Measurements from ENCODE around the gene BCL2L11.

Gene BCL2L11

DNA sequence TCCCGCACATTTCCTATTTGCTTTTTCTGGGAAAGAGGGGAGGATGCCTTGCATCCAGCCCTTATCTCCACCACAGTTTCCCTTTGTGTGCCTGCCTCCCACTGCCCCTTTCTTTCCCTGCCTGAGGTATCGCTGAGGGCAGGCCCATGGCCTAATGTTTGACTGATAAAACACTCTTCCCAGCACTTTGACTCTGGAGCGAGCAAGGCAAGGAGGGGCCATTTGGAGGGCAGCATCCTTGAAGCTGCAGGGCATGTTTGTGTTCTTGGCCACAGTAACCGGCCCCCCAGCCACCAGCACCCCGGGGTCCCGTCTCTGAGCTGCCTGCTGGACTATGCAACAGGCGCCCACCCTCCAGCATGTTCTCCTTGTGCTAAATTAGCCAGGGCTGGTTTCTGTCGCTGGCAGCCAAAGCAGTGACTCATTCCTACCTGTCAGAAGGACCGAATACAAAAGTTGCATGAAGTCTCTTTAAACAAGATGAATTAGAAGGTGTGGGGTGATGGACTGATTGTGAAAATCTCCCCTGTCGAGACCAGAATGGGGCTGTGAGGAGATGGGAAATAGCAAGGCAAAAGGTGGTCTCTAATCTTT lies 50.7 kb downstream of the BCL2L11 start:
- no peak for DNase-seq

GRCh38 chr2:111172666-111173065 lies 52.0 kb downstream of the BCL2L11 start:
- DNase-seq: no peak

- no peak for DNase-seq
Observed at GRCh38 chr2:111173338-111173737, 52.6 kb downstream of the BCL2L11 start.

DNA sequence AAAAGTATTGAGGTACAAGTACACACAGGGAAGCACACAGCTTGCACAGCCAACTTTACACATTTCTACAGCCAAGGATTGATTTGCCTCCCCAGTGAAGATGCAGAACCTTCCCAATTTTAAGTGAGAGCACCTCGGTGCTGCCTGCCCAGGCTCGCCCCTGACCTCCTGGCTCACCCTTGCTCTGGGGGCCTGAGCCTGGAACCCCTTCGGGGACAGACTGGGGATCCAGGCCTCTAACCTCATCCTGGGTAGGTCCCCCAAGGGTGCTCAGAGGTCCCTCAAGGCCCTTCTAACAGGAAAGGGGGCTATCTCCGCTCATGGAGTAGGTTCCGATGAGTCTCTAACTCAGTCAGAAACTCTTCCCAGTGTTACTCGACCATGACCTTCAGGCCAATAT lies 53.1 kb downstream of the BCL2L11 start:
- DNase-seq: no peak

DNA sequence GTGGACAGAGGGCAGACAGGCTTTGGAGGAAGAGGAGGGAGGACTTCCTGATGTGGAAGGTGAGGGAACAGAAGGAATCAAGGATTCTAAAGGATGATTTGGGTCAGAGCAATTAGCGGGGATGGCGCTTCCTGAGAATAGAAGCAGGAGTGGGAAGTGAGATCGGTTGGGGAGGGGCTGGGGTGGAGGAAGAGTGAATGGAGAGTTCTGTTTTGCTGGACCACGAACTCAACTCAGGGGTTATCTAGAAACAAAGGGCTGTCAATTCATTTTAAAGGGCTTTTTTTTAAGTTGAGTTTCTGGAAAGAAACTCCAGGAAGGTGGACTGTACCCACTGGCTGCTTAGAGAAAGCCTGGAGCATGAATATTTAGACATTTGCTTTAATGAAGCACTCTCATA lies 54.9 kb downstream of the BCL2L11 start:
- DNase-seq: no peak

DNA sequence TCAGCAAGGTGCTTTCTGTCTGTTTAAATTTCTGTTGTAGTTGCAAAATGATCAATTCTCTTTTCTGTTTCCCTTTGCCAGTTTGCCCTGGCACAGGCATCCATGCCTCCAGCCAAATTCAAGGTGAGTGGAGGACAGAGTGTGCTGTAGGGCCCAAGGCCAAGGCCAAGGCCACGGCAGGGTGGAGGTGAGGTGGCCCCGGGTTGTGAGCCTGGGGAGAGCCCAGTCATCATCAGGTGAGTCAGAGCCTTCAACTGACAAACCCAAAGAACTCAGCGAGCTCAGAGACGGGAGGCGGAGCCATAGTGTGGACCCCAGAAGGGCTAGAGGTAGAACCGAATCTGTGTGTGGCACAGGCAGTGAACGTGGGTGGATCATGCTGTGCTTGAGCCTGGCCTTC lies 55.7 kb downstream of the BCL2L11 start:
- DNase-seq: no peak

DNA sequence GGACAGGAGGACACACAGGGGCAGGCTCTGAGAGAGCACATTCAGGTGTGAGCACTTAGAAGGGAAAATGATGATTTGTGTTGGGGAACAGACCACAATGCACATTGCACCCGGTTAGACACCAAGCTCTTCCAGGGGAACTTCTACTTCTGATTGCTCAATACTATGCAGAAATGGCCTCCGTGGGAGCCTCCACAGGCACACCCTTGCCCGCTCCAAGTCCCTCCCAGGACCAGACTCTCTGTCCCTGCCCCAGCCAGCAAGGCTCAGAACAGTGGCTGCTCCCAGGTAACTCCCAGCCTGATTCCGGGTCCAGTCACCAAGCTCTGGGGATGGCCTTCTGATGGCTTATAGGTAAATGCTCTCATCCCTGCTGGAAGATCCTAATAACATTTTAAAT lies 56.2 kb downstream of the BCL2L11 start:
- no peak for DNase-seq

DNA sequence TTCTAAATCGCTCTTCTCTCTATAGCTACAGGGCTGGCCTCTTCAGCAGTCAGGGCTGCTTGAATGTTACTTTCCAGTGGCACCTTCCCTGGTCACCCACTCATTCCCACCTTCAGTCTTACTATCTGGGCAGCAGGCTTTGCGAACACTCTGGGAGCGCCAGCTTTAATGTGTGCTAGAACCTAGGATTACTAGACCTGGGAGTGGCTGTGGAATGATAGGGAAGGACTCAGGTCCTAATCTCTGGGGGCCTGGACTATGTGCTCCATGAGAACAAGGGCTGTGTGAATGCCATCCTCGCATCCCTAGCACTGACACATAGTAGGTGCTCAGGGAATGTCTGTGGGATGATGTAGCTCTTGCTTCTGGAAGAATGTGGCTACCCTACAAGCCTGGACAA lies 57.6 kb downstream of the BCL2L11 start:
- DNase-seq: no peak

DNA sequence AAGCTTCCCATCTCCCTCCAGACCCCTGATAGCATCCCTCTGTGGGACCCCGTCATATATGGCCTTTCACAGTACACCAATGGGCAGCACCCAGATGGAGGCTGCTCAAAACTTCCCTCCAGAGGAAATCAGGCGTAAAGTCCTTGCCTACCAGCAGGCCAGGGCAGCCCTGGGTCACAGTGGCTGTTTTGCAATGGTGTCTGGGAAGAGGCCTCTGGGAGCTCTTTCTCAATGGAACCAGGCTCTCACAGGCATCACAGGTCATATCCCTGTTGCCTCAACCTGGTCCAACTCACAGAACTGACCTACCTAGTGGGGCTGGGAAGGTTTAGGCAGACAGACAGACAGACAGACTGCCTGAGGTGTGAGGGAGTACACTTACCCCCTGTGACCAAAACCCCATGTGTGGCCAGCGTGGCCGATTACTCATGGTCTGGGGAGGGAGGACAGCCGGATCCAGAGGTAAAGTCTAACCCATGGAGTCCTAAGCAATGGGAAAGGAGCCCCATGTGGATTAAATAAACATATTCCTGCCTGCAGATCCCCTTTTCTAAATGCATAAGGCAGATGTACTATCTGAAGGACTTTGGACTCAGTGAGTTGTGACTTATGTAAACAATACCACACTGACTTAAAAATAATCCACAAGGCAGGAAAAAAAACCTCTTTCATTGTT lies 58.2 kb downstream of the BCL2L11 start:
- DNase-seq: no peak

DNA sequence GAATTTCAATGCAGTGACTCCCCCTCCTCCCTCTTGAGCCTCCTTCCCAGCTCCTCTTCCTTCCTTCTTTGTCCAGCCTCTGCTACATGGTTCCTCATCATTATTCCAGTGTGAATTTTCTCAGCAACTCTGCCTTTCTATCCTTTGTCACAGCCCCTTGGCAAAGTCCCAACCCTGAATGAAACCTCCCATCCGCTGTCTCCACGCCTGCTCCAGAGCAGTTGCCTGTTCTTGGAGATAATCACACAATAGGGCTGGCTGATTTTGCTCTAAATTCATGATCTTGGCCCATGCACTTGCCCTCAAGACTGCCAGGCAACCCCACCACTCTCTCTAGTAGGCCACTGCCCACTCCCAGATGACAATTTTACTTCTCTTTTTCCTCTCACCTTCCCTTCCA lies 61.4 kb downstream of the BCL2L11 start:
- DNase-seq: no peak

DNA sequence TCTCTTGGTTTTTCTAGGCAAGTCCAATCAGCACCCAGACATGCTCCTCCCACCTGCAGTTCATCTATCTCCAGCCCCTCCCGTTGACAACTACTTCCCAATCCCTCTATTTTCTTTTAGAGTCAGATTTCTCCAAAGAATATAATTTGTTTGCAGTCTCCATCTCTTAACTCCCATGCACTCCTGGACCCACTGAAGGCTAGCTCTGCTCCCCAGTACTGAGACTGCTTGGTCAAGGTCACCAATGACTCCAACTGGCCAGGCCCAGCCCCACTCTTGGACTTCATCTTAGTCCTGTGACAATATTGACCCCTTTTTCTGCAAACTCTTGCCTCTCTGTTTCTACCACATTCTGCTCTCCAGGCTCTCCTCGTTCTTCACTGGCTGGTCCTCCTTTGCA lies 62.0 kb downstream of the BCL2L11 start:
- no peak for DNase-seq

DNA sequence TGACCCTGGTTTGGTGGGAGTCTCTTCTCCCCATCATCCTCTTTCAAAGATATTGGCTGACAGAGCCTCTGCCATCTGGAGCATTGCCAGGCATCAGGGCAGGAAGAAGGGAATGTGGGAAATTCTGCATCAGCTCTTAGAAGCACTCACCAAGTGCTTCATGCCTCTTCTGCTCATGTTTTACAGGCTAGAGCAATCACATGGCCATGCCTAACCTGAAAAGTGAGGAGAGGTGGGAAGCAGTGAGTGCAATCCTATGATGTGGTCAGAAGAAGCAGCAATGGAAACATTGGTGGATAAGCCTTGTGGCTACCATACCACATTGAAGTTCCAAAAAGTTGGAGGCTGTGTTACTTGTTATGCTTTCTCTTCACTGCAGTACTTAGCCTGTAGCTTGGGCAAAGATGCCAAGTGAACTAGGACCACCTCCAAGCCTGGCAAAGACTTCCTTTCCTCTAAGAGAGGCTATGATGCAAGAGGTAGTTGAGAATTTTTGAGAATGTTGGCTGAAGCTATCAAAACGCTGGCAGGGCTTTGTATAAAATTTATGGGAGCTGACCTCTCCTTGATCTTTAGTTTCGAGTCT lies 64.1 kb downstream of the BCL2L11 start:
- no peak for DNase-seq

GRCh38 chr2:111185361-111186022 lies 64.8 kb downstream of the BCL2L11 start:
- no peak for DNase-seq

GRCh38 chr2:111186121-111186715 lies 65.5 kb downstream of the BCL2L11 start:
- no peak for DNase-seq

DNA sequence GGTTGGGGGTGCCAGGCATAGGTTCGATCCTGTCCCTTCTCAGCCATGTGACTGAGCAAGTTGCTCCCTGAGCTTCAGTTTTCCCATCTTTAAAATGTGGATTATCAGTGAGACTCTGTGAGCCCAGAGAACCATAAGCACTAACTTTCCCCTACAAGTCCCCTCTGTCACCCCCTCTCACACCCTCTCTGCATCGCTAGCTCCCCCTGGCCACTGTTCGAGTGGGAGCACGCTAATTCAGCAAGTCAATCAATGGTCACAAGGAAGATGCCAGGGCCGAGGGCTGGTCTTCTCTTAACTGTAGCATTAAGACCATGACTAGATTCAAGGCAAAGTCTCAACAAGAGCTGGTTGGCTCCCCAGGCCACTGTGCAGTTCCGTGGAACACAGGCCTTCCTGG lies 66.2 kb downstream of the BCL2L11 start:
- DNase-seq: no peak

GRCh38 chr2:111188681-111189080 lies 68.0 kb downstream of the BCL2L11 start:
- DNase-seq: no peak

- DNase-seq: no peak
Observed at GRCh38 chr2:111189106-111189505, 68.4 kb downstream of the BCL2L11 start.

GRCh38 chr2:111190816-111191540 lies 70.3 kb downstream of the BCL2L11 start:
- DNase-seq: no peak

DNA sequence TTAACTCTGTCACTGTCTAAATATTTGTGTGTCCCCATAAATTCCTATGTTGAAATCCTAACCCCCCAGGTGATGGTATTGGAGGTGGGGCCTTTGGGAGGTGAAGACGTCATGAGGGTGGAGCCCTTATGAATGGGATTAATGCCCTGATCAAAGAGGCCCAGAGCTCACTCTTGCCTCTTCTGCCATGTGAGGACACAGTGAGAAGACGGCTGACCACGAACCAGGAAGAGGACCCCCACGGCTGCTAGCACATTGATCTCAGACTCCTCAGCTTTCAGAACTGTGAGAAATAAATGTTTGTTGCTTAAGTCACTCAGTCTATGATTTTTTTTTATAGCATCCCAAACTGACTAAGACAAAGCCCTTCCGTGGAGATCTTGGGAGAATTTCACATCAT lies 71.2 kb downstream of the BCL2L11 start:
- no peak for DNase-seq

DNA sequence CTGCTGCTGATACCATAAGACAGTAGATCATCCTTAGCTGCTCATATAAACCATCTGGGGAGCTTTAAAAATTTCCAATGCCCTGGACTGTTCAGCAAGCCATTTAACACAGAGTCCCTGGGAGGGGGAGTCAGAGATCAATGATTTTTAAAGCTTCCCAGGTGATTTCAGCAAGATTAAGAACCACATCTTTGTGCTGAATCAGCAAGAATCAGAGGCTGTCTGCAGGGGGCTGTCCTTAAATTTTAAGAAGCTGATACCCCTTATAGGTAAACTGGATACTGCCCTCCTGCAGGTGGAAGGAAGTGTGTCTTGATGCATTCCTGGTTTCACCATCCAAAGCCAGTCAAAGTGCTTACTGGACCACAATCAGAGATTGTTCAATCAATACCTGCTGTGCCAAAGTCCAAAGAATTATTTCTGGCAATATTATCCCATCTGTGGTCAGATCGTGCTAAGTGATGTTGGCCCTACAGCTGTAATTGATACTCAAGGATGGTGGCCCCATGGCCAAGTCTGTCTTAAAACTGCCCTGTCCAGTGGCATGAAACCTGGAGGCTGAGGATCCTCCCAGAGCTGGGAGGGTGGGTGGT lies 72.2 kb downstream of the BCL2L11 start:
- DNase-seq: no peak

DNA sequence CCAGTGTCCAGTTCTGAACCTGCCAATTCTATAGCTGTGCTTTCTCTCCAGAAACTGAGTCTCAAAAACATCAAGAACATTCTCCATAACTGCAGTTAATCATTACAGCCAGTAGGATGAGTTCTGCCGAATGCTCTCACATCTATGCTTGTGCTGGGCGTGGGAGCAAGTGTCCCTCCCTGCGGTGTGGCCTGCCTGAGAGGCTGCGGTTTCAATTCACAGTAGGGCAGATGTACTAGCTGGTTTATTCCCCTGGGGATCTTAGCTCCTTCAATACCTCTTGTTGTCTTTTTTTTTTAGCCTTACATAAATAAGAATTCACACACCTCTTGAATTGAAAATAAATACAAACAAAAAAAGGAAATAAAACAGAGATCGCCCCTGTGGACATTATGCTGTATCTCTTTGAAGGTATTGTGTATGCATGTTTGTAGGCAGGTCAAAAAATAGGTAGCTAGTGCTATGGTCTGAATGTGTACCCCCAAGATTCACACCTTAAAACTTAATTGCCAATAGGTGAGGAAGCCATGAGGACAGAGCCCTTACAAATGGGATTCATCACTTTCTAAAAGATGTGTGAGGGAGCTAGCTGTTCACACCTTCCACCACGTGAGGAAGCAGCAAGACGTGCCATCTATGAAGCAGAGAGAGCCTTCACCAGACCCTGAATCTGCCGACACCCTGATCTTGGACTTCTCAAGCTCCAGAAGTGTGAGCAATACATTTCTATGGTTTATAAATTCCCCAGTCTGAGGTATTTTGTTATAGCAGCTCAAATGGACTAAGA lies 74.3 kb downstream of the BCL2L11 start:
- no peak for DNase-seq

DNA sequence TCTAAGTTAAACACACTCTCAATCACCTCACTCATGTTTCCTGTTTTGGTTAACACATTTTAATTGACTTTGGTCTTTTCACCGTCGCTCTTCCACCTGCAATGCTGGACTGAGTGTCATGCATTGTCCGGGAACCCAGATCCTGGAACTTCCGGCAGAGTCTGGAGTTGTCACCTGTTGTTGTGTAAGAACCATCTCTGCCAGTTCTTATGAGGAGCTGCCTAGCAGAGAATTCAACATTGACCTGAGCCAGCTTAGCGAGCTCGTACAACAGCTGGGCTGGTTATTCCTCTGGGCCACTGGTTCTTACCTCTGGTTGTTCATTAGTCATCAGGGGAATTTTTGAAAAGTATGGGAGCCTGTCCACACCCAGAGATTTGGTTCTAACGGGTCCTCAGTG lies 75.7 kb downstream of the BCL2L11 start:
- DNase-seq: no peak

All from stimulated activated CD4-positive, alpha-beta T cell treated with anti-CD3 and anti-CD28 coated beads, Interleukin-4, amount 100 ng/mL, for 24 hours (primary cell).